Esophagus muscularis mucosa (tissue), 4 donors: ENCODE data around the gene NAA15. TPM values are rescaled to one million over a fixed set of nuclear protein-coding genes. Genes with fewer than 3 reads are reported as not detected.
"Not testable (repeated sequence)": the region's sequence is repeated elsewhere in the genome, so short reads cannot be mapped to it uniquely, and the experiment has no call there.

Experiments used
- DNase-seq: peaks from one replicate; pipeline ENCODE4 v3.0.0-alpha.2; 2017; ENCODE audit errors: extremely low spot score
- H3K27ac ChIP-seq, 4 donors: fragments of 200-600 bp; sonication (generic); replicated peaks in 1 of 4; 1 replicate in 3 of 4; 2 replicates in 1 of 4; pipeline ENCODE4 v1.5.1; 2016 to 2019; ENCODE audit warnings: mild to moderate bottlenecking in 1 of 4
- H3K27me3 ChIP-seq, 4 donors: fragments of 200-600 bp; sonication (generic); one replicate each; pipeline versions ENCODE4 v1.5.1 to v1.6.0; 2016 to 2019
- H3K36me3 ChIP-seq, 4 donors: fragments of 200-600 bp; sonication (generic); one replicate each; pipeline ENCODE4 v1.5.1; 2016 to 2019
- H3K4me1 ChIP-seq, 4 donors: fragments of 200-600 bp; sonication (generic); one replicate each; pipeline ENCODE4 v1.5.1; 2016 to 2019
- H3K4me3 ChIP-seq, 4 donors: fragments of 200-600 bp; sonication (generic); 1 replicate in 2 of 4; 2 replicates in 2 of 4; pipeline ENCODE4 v1.5.1; 2016 to 2019; ENCODE audit warnings: mild to moderate bottlenecking in 4 of 4, moderate library complexity in 1 of 4
- H3K9me3 ChIP-seq, 4 donors: fragments of 200-600 bp; sonication (generic); 1 replicate in 3 of 4; 2 replicates in 1 of 4; pipeline ENCODE4 v1.5.1; 2016 to 2019
- EP300 ChIP-seq: sonication (generic); formaldehyde crosslinking; IDR thresholded peaks from one replicate; pipeline ENCODE4 v1.6.1; 2017; ENCODE audit warnings: antibody characterized with exemption
- POLR2A ChIP-seq: fragments of 450-650 bp; IDR thresholded peaks from one replicate; pipeline ENCODE4 v1.6.1; 2017; ENCODE audit warnings: antibody characterized with exemption, moderate library complexity, mild to moderate bottlenecking, low read depth
- POLR2AphosphoS5 ChIP-seq, 2 donors: sonication (generic); formaldehyde crosslinking; IDR thresholded peaks; one replicate each; pipeline ENCODE4 v1.6.1; 2017; ENCODE audit warnings: antibody characterized with exemption in 2 of 2
- WGBS: methylation state at CpG from one replicate; pipeline ENCODE4 v1.1.5; 2018; 5-methylcytosine and 5-hydroxymethylcytosine counted together
- intact Hi-C: fragments of 100-400 bp; cut with DNase I; formaldehyde crosslinking; loops from one replicate; pipeline ENCODE4 v1.15.1; 2023
- total RNA-seq, 4 donors: library from RNA; depleted of rRNA; stranded (reverse); fragments of >200 nt; gene quantifications; one replicate each; pipeline versions ENCODE4 v1.1.0 to v1.2.1, GENCODE V29; 2016
- TF ChIP-seq, protein P1 (sequence below), 3 experiments: fragments of 200-600 bp in 2 of 3; fragments of 450-650 bp in 1 of 3; sonication (generic) in 2 of 3; IDR thresholded peaks; one replicate each; pipeline ENCODE4 v1.5.1; 2017 to 2019; ENCODE audit warnings: antibody characterized with exemption in 3 of 3, mild to moderate bottlenecking in 2 of 3, moderate library complexity in 1 of 3

Gene NAA15
- total RNA-seq, 4 donors from 2014 or later, result 21.0 to 32.1 (median 25.3) TPM

DNA sequence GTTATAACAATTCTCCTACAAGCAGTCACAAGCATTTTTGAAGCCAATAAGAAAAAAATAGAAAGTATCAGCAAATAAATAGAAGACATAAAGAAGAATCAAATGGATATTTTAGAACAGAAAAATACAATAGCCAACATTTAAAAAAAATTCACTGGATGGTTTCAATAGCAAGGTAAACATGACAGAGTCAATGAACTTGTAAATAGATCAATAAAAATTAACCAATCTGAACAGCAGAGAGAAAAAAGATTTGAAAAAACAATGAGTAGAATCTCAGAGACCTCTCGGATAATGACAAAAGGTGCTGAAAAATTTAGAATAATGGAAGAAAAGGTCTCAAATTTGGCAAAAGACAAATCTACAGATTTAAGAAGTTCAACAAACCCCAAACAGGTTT lies 119.3 kb downstream of the NAA15 start:
- TF ChIP-seq POLR2A (no peak), POLR2AphosphoS5 (IDR thresholded peaks at IDR 0.05) (no peak), EP300 (no peak)
- TF ChIP-seq, protein P1, sequence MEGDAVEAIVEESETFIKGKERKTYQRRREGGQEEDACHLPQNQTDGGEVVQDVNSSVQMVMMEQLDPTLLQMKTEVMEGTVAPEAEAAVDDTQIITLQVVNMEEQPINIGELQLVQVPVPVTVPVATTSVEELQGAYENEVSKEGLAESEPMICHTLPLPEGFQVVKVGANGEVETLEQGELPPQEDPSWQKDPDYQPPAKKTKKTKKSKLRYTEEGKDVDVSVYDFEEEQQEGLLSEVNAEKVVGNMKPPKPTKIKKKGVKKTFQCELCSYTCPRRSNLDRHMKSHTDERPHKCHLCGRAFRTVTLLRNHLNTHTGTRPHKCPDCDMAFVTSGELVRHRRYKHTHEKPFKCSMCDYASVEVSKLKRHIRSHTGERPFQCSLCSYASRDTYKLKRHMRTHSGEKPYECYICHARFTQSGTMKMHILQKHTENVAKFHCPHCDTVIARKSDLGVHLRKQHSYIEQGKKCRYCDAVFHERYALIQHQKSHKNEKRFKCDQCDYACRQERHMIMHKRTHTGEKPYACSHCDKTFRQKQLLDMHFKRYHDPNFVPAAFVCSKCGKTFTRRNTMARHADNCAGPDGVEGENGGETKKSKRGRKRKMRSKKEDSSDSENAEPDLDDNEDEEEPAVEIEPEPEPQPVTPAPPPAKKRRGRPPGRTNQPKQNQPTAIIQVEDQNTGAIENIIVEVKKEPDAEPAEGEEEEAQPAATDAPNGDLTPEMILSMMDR (IDR thresholded peaks at IDR 0.05), result no peak
- WGBS, result 91% methylated on average over 1 of the region's 1 CpG
- peaks cover 0 to 3% (median 0%) of the 10 kb centered on the region in 4 donors for H3K4me1 ChIP-seq
- H3K27me3 ChIP-seq, result no peaks in the 10 kb centered on the region
- DNase-seq, result no peak
- intact Hi-C loops, result no loop called here
- no peak overlapping the region for H3K27ac ChIP-seq
- H3K36me3 ChIP-seq, result no peaks in the 10 kb centered on the region
- H3K9me3 ChIP-seq, result peaks cover 0 to 7% (median 0%) of the 10 kb centered on the region in 4 donors
- H3K4me3 ChIP-seq, result no peak overlapping the region

DNA sequence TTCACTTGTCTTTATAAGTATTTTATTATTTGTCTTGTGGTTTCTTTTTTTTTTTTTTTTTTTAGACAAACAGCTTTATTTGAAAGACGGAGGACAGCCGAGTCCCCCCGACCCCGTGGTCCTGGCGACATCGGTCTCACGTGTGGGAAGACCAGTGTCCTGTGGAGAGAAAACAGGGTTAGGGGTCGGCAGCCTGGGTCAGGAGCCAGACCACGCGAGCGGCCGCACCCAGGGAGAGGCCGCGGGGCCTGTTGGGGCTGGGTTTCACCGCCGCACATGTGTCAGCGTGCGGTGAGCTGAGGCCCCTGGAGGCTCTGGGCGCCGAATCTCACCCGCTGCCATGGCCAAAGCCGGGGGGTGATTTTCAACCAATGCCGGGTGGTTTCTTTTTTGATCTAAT lies 134.8 kb downstream of the NAA15 start:
- Histone ChIP-seq H3K27me3 (no peaks in the 10 kb centered on the region), H3K4me3 (no peak overlapping the region), H3K27ac (no peak overlapping the region), H3K36me3 (peaks cover 0 to 10% (median 0%) of the 10 kb centered on the region in 4 donors), H3K4me1 (no peaks in the 10 kb centered on the region), H3K9me3 (peaks cover 0 to 6% (median 2%) of the 10 kb centered on the region in 4 donors)
- no peak for TF ChIP-seq POLR2A
- TF ChIP-seq EP300, result no peak
- TF ChIP-seq, protein P1 (IDR thresholded peaks at IDR 0.05), result no peak
- TF ChIP-seq POLR2AphosphoS5 (IDR thresholded peaks at IDR 0.05), result no peak
- 97% methylated on average over 23 of the region's 23 CpGs for WGBS
- no peak for DNase-seq
- intact Hi-C loops, result no loop called here

DNA sequence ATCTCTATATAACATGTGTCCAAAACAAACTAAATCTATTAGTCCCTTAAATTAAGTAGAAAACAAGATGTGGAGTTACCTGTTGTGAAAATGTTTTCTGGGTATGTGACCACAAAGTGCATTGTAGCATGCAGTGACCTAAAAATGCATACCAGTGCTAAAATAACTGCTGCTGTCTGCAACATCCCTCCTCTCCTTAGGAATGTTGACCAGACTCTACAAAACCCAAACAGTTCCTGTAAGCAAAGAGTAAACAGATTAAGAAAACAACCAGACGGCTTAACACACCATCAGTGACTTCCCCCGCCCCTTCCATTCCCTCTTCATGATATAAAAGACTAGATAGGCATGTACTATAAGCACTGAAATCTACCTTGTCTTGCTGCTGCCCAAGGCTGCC lies 136.8 kb downstream of the NAA15 start:
- peaks cover 0 to 6% (median 2%) of the 10 kb centered on the region in 4 donors for H3K9me3 ChIP-seq
- DNase-seq, result no peak

DNA sequence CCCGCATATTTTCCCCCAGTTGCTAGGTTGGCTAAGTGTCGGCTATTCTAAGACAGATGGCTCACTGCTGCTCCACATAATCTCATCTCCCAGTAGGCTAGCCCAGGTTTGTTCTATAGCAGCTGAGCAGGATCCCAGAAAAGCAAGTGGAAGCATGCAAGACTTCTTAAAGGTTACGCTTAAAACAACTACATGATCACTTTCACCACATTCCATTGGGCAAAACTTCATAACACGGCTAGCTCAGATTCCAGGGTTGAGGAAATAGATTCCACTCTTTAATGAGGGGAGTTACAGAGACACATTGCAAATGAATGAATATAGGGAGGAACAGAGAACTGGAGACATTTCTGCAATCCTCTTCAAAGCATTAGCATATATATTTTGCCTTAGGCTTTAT lies 139.7 kb downstream of the NAA15 start:
- Histone ChIP-seq H3K36me3 (peaks cover 0 to 10% (median 0%) of the 10 kb centered on the region in 4 donors), H3K9me3 (peaks cover 0 to 6% (median 2%) of the 10 kb centered on the region in 4 donors), H3K4me3 (no peak overlapping the region), H3K4me1 (no peaks in the 10 kb centered on the region), H3K27me3 (no peaks in the 10 kb centered on the region), H3K27ac (no peak overlapping the region)
- DNase-seq, result no peak
- no peak for TF ChIP-seq POLR2AphosphoS5 (IDR thresholded peaks at IDR 0.05)
- intact Hi-C loops, result no loop called here
- 98% methylated on average over 4 of the region's 4 CpGs for WGBS

More for the DNA sequence above, 136.8 kb downstream of the NAA15 start:
- intact Hi-C loops, result no loop called here
- H3K36me3 ChIP-seq, result peaks cover 0 to 10% (median 0%) of the 10 kb centered on the region in 4 donors
- H3K4me1 ChIP-seq, result no peaks in the 10 kb centered on the region
- H3K27me3 ChIP-seq, result no peaks in the 10 kb centered on the region
- H3K27ac ChIP-seq, result no peak overlapping the region
- 91% methylated on average over 2 of the region's 2 CpGs for WGBS
- no peak overlapping the region for H3K4me3 ChIP-seq
- TF ChIP-seq, protein P1 (IDR thresholded peaks at IDR 0.05), result no peak
- TF ChIP-seq POLR2AphosphoS5 (IDR thresholded peaks at IDR 0.05) (no peak), POLR2A (no peak), EP300 (no peak)

- DNase-seq, result no peak
- intact Hi-C loops, result no loop called here
Observed at GRCh38 chr4:139443661-139444060, 142.4 kb downstream of the NAA15 start.

GRCh38 chr4:139444881-139445280 lies 143.6 kb downstream of the NAA15 start:
- H3K4me1 ChIP-seq, H3K4me3 ChIP-seq, H3K36me3 ChIP-seq, intact Hi-C loops, H3K9me3 ChIP-seq, DNase-seq, H3K27me3 ChIP-seq, H3K27ac ChIP-seq: not testable (repeated sequence)
- 59% methylated on average over 3 of the region's 3 CpGs for WGBS

More at GRCh38 chr4:139443661-139444060, 142.4 kb downstream of the NAA15 start:
- no peak overlapping the region for H3K4me3 ChIP-seq
- H3K36me3 ChIP-seq, result no peaks in the 10 kb centered on the region
- WGBS, result 93% methylated on average over 7 of the region's 7 CpGs
- no peak for TF ChIP-seq POLR2A
- no peak for TF ChIP-seq POLR2AphosphoS5 (IDR thresholded peaks at IDR 0.05)
- TF ChIP-seq, protein P1 (IDR thresholded peaks at IDR 0.05), result no peak
- no peak for TF ChIP-seq EP300
- H3K27ac ChIP-seq, result no peak overlapping the region
- H3K27me3 ChIP-seq, result no peaks in the 10 kb centered on the region
- no peaks in the 10 kb centered on the region for H3K9me3 ChIP-seq
- no peaks in the 10 kb centered on the region for H3K4me1 ChIP-seq

DNA sequence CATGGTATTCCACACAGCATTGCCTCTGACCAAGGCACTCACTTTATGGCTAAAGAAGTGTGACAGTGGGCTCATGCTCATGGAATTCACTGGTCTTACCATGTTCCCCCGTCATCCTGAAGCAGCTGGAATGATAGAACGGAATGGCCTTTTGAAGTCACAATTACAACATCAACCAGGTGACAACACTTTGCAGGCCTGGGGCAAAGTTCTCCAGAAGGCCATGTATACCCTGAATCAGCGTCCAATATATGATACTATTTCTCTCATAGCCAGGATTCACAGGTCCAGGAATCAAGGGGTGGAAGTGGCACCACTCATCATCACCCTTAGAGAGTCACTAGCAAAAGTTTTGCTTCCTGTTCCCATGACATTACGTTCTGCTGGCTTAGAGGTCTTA lies 145.8 kb downstream of the NAA15 start:
- H3K36me3 ChIP-seq, DNase-seq, intact Hi-C loops, H3K4me1 ChIP-seq, H3K27ac ChIP-seq, H3K9me3 ChIP-seq, H3K4me3 ChIP-seq, H3K27me3 ChIP-seq: not testable (repeated sequence)
- WGBS, result 87% methylated on average over 4 of the region's 4 CpGs
